Endothelial cell of umbilical vein (primary cell): ENCODE data around the gene FGF9. TPM values are rescaled to one million over a fixed set of nuclear protein-coding genes. Genes with fewer than 3 reads are reported as not detected.

Experiments used
- BruUV-seq: library from RNA; stranded (reverse); fragments of 400-500 nt; replicated peaks from 2 replicates; lab custom pipeline; 2021; lab: Mats Ljungman, UMichigan
- CTCF ChIA-PET: fragments of 300-600, 350-600 bp; sonication (Branson Sonifier 250); formaldehyde crosslinking; loops from one replicate; lab custom pipeline; 2021; ENCODE audit warnings: antibody characterized with exemption, inconsistent platforms; lab: Charles Lee
- POLR2A ChIA-PET: fragments of 300-600, 350-600 bp; sonication (Branson Sonifier 250); formaldehyde crosslinking; loops from one replicate; lab custom pipeline; 2021; ENCODE audit warnings: antibody characterized with exemption, inconsistent platforms; lab: Charles Lee
- DNase-seq: peaks from one replicate; pipeline ENCODE4 v3.0.0-alpha.2; 2011; ENCODE audit warnings: low read depth, low spot score
- FAIRE-seq: peaks from 2 replicates; lab custom pipeline; 2011; peaks lifted over from hg19 to GRCh38; lab: Jason Lieb, UNC
- H2AFZ ChIP-seq: 2 replicates; pipeline ENCODE4 v1.6.0; 2012; ENCODE audit warnings: low read depth, low read length, control low read depth, inconsistent platforms
- H3K27ac ChIP-seq: 2 replicates; pipeline ENCODE4 v1.5.1; 2011; ENCODE audit warnings: low read depth, mild to moderate bottlenecking, control low read depth, low read length, moderate library complexity; ENCODE audit not compliant: insufficient read depth
- H3K27me3 ChIP-seq, 2 experiments: 2 replicates each; pipeline versions ENCODE4 v1.6.0 to v1.6.1; 2011; ENCODE audit warnings: low read length in 2 of 2, mixed read lengths in 1 of 2; ENCODE audit not compliant: control insufficient read depth in 2 of 2, insufficient read depth in 2 of 2
- H3K36me3 ChIP-seq, 2 experiments: 2 replicates in 1 of 2; 3 replicates in 1 of 2; pipeline ENCODE4 v1.5.1; 2011; ENCODE audit warnings: low read length in 2 of 2, mild to moderate bottlenecking in 1 of 2, moderate library complexity in 1 of 2; ENCODE audit not compliant: control insufficient read depth in 2 of 2, insufficient read depth in 2 of 2; ENCODE audit errors: extremely low read depth in 1 of 2
- H3K4me1 ChIP-seq: 3 replicates; pipeline ENCODE4 v1.5.1; 2011; ENCODE audit warnings: mild to moderate bottlenecking, low read length; ENCODE audit not compliant: control insufficient read depth, insufficient read depth; ENCODE audit errors: extremely low read depth
- H3K4me2 ChIP-seq: 2 replicates; pipeline ENCODE4 v1.6.1; 2011; ENCODE audit warnings: low read length, control low read depth, mixed read lengths; ENCODE audit not compliant: insufficient read depth
- H3K4me3 ChIP-seq, 3 experiments: fragments of 200-600 bp in 1 of 3; sonication (generic), shearing (Covaris generic) in 1 of 3; replicated peaks in 1 of 3; 2 replicates each; pipeline ENCODE4 v1.5.1; 2011 to 2016; ENCODE audit warnings: control low read depth in 3 of 3, low read length in 3 of 3, mild to moderate bottlenecking in 2 of 3, inconsistent platforms in 1 of 3, low read depth in 1 of 3, moderate library complexity in 1 of 3; ENCODE audit not compliant: insufficient read depth in 1 of 3
- H3K79me2 ChIP-seq: 2 replicates; pipeline ENCODE4 v1.6.0; 2012; ENCODE audit warnings: low read length, inconsistent platforms; ENCODE audit not compliant: control insufficient read depth, insufficient read depth
- H3K9ac ChIP-seq: replicated peaks from 2 replicates; pipeline ENCODE3; 2011; ENCODE audit warnings: low read length, control low read depth; ENCODE audit not compliant: insufficient read depth; ENCODE audit errors: extremely low read depth
- H3K9me1 ChIP-seq: replicated peaks from 3 replicates; pipeline ENCODE4 v1.6.0; 2011; ENCODE audit warnings: mild to moderate bottlenecking, low read length; ENCODE audit not compliant: control insufficient read depth, insufficient read depth; ENCODE audit errors: extremely low read depth
- H3K9me3 ChIP-seq: replicated peaks from 2 replicates; pipeline ENCODE4 v1.5.1; 2012; ENCODE audit warnings: low read length, inconsistent platforms; ENCODE audit not compliant: control insufficient read depth, insufficient read depth
- H4K20me1 ChIP-seq: replicated peaks from 2 replicates; pipeline ENCODE3; 2011; ENCODE audit warnings: mild to moderate bottlenecking, low read length; ENCODE audit not compliant: control insufficient read depth, insufficient read depth; ENCODE audit errors: extremely low read depth
- CTCF ChIP-seq, 2 donors: IDR thresholded peaks; 1 replicate in 1 of 2; 2 replicates in 1 of 2; pipeline ENCODE4 v1.5.1; 2011; ENCODE audit warnings: low read length in 2 of 2, mild to moderate bottlenecking in 2 of 2, moderate library complexity in 2 of 2, control low read depth in 1 of 2, inconsistent platforms in 1 of 2, low read depth in 1 of 2; ENCODE audit not compliant: insufficient read depth in 1 of 2; ENCODE audit errors: extremely low read depth in 1 of 2
- EZH2 ChIP-seq: IDR thresholded peaks from 2 replicates; pipeline ENCODE4 v1.6.1; 2012; ENCODE audit warnings: borderline replicate concordance, low read depth, mild to moderate bottlenecking, moderate library complexity, low read length, inconsistent platforms; ENCODE audit not compliant: severe bottlenecking
- FOS ChIP-seq: IDR thresholded peaks from 2 replicates; pipeline ENCODE4 v1.6.1; 2011; ENCODE audit warnings: mild to moderate bottlenecking, low read length, moderate library complexity, borderline replicate concordance; ENCODE audit not compliant: insufficient read depth
- GATA2 ChIP-seq: IDR thresholded peaks from 2 replicates; pipeline ENCODE4 v1.7.0; 2011; ENCODE audit warnings: low read depth, mild to moderate bottlenecking, moderate library complexity, mixed read lengths, low read length; ENCODE audit not compliant: insufficient read length, insufficient read depth
- JUN ChIP-seq: IDR thresholded peaks from 2 replicates; pipeline ENCODE4 v1.6.1; 2011; ENCODE audit warnings: borderline replicate concordance, low read depth; ENCODE audit not compliant: insufficient read length, insufficient read depth
- MAX ChIP-seq: IDR thresholded peaks from 2 replicates; pipeline ENCODE4 v1.6.1; 2011; ENCODE audit not compliant: insufficient read depth, insufficient read length
- MYC ChIP-seq: IDR thresholded peaks from one replicate; pipeline ENCODE4 v1.6.1; 2011; ENCODE audit warnings: mild to moderate bottlenecking, low read depth, low read length
- POLR2A ChIP-seq: IDR thresholded peaks from 2 replicates; pipeline ENCODE4 v1.6.1; 2012; ENCODE audit warnings: low read depth, mild to moderate bottlenecking, control low read depth, low read length
- POLR2AphosphoS5 ChIP-seq: IDR thresholded peaks from 2 replicates; pipeline ENCODE4 v1.6.1; 2012; ENCODE audit warnings: low read depth, mild to moderate bottlenecking, control low read depth, low read length, moderate library complexity; ENCODE audit not compliant: insufficient read depth
- dilution Hi-C: fragments of 300-500 bp; cut with MboI; formaldehyde crosslinking; loops from one replicate; pipeline ENCODE4 v1.15.0; 2019; ENCODE audit warnings: low sequenced_read_pairs; ENCODE audit not compliant: extremely low pct_ligation_motif_present
- intact Hi-C: fragments of 100-400 bp; cut with micrococcal nuclease; formaldehyde crosslinking; loops from one replicate; pipeline ENCODE4 v1.10.0; 2022
- polyA plus RNA-seq, 4 experiments: library from polyadenylated mRNA; depleted of rRNA in 3 of 4; stranded (reverse) in 3 of 4; unstranded in 1 of 4; fragments of >200 nt; gene quantifications; 2 replicates each; pipeline versions ENCODE4 v1.2.1 to v1.2.3, GENCODE V29; 2011 to 2012; ENCODE audit warnings: missing spikeins in 1 of 4
- total RNA-seq: library from RNA; stranded (reverse); gene quantifications from 2 replicates; pipeline ENCODE4 v1.2.3, GENCODE V29; 2021

Gene FGF9
- total and polyA plus RNA-seq, 2 donors (not counting 3 experiments of a cell fraction or from before 2014, with no cell fraction given) = not detected

GRCh38 chr13:21733475-21734263 lies 62.8 kb downstream of the FGF9 start:
- ChIA-PET CTCF (no interaction called here), POLR2A (no interaction called here)
- intact Hi-C loops = no loop called here
- dilution Hi-C loops = no loop called here
- no peak overlapping the region for H3K27ac ChIP-seq
- no peak overlapping the region for H3K4me2 ChIP-seq
- no peak overlapping the region for H3K9ac ChIP-seq
- no peak overlapping the region for H2AFZ ChIP-seq
- H3K36me3 ChIP-seq = no peaks in the 10 kb centered on the region
- no peaks in the 10 kb centered on the region for H3K9me1 ChIP-seq
- H3K9me3 ChIP-seq = peaks cover 1% of the 10 kb centered on the region
- no peaks in the 10 kb centered on the region for H4K20me1 ChIP-seq
- BruUV-seq = no TSS peak
- TF ChIP-seq MAX = no peak
- no peak for TF ChIP-seq EZH2
- TF ChIP-seq JUN = no peak
- TF ChIP-seq FOS = no peak
- TF ChIP-seq POLR2AphosphoS5 = no peak
- TF ChIP-seq CTCF (IDR thresholded peaks at IDR 0.05; ENCODE audit: extremely low read depth in 1 of 2, insufficient read depth in 1 of 2, low read depth in 1 of 2, low read length in 2 of 2) = no peak
- no peak for TF ChIP-seq GATA2
- TF ChIP-seq MYC = no peak
- TF ChIP-seq POLR2A = no peak
- H3K4me1 ChIP-seq = no peaks in the 10 kb centered on the region
- no peaks in the 10 kb centered on the region for H3K79me2 ChIP-seq
- no peaks in the 10 kb centered on the region for H3K27me3 ChIP-seq
- no peak for DNase-seq
- no peak for FAIRE-seq
- no peak overlapping the region for H3K4me3 ChIP-seq
